Measurements from ENCODE around the gene CBX1. TPM values are rescaled to one million over a fixed set of nuclear protein-coding genes. Genes with fewer than 3 reads are reported as not detected.

Gene CBX1
- total and polyA plus RNA-seq, 3 donors from 2014 or later, result 59.9 to 123 (median 70.1) TPM

DNA sequence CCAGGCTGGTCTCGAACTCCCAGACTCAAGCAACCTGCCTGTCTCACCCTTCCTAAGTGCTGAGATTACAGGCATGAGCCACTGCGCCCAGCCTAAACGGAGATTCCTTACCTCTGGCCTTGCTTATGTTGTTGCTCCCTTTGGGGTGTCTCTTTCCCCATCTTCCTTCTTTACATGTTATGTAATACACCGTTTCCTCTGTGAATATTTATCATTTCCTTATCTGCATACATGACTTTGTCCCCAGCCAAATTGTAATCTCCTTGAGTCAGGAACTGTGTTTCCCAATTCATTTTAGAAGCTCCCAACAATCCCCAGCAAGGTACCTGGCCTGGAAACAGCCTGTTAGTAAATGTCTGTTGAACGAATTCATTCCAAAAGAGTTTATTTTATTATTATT, 79.3 kb downstream of the CBX1 start:
- H3K4me3 ChIP-seq, result no peak overlapping the region
- no peaks in the 10 kb centered on the region for H3K27me3 ChIP-seq
- TF ChIP-seq, protein P1, sequence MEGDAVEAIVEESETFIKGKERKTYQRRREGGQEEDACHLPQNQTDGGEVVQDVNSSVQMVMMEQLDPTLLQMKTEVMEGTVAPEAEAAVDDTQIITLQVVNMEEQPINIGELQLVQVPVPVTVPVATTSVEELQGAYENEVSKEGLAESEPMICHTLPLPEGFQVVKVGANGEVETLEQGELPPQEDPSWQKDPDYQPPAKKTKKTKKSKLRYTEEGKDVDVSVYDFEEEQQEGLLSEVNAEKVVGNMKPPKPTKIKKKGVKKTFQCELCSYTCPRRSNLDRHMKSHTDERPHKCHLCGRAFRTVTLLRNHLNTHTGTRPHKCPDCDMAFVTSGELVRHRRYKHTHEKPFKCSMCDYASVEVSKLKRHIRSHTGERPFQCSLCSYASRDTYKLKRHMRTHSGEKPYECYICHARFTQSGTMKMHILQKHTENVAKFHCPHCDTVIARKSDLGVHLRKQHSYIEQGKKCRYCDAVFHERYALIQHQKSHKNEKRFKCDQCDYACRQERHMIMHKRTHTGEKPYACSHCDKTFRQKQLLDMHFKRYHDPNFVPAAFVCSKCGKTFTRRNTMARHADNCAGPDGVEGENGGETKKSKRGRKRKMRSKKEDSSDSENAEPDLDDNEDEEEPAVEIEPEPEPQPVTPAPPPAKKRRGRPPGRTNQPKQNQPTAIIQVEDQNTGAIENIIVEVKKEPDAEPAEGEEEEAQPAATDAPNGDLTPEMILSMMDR (IDR thresholded peaks at IDR 0.05), result no peak
- no peak for TF ChIP-seq POLR2A (IDR thresholded peaks at IDR 0.05)
- H3K4me1 ChIP-seq, result peaks cover 29% of the 10 kb centered on the region
- DNase-seq, result no peak
- intact Hi-C loops (cut with DNase I; ENCODE audit: low total_unique reads), result no loop called here
- no peaks in the 10 kb centered on the region for H3K9me3 ChIP-seq
- WGBS, 2 donors, result 74 to 75% methylated on average over 5 of the region's 5 CpGs
- no peaks in the 10 kb centered on the region for H3K36me3 ChIP-seq (ENCODE audit: low read depth, missing control alignments)
- H3K27ac ChIP-seq, result no peak overlapping the region

MicroRNAs encoded within 50 kb of the gene (microRNA counts, 767-probe panel; counts per million panel counts)
- 0 to 152 counts per million in 2 donors for microRNA hsa-miR-152

Small RNAs within 50 kb of the gene (microRNA-seq; reads per million reads assigned to microRNA genes)
- 520 to 754 reads per million in 2 donors for gene MIR152 (ENCODE audit: borderline number of aligned reads in 2 of 2, borderline replicate concordance in 1 of 2)

Small RNAs within 50 kb of the gene (small RNA-seq; reads per million reads assigned to genes)
- gene AC004477.2, result 0 reads per million in 2 donors
- 17.9 to 33.2 reads per million in 2 donors for gene MIR152
- gene RNU6-1201P, result 0 to 0.09 reads per million in 2 donors

Other genes starting within 250 kb of the CBX1 start
- 10 to 100 TPM; 18.9 to 23.5 TPM for gene SP2, start 205.2 kb downstream of the CBX1 start, total RNA-seq
- gene SP2, start 205.2 kb downstream of the CBX1 start, polyA plus RNA-seq (ENCODE audit: insufficient read depth, low read depth, low replicate concordance), result 35.0 TPM
- gene PNPO, start 159.9 kb downstream of the CBX1 start, total RNA-seq, result 10 to 100 TPM; 37.5 to 41.7 TPM
- 21.3 TPM for gene PNPO, start 159.9 kb downstream of the CBX1 start, polyA plus RNA-seq (ENCODE audit: insufficient read depth, low read depth, low replicate concordance)
- 1 to 10 TPM in 1 of 2 donors, under 1 TPM in 1; 0.55 to 2.5 TPM for gene PRR15L, start 143.6 kb downstream of the CBX1 start, total RNA-seq
- gene PRR15L, start 143.6 kb downstream of the CBX1 start, polyA plus RNA-seq (ENCODE audit: insufficient read depth, low read depth, low replicate concordance), result 6.2 TPM
- gene CDK5RAP3, start 130.4 kb downstream of the CBX1 start, total RNA-seq, result 100 to 1,000 TPM; 221 to 281 TPM
- 192 TPM for gene CDK5RAP3, start 130.4 kb downstream of the CBX1 start, polyA plus RNA-seq (ENCODE audit: insufficient read depth, low read depth, low replicate concordance)
- gene COPZ2, start 63.7 kb downstream of the CBX1 start, total RNA-seq, result 10 to 100 TPM; 13.2 to 14.7 TPM
- 47.6 TPM for gene COPZ2, start 63.7 kb downstream of the CBX1 start, polyA plus RNA-seq (ENCODE audit: insufficient read depth, low read depth, low replicate concordance)
- 100 to 1,000 TPM; 180 to 199 TPM for gene NFE2L1, start 53.1 kb downstream of the CBX1 start, total RNA-seq
- gene NFE2L1, start 53.1 kb downstream of the CBX1 start, polyA plus RNA-seq (ENCODE audit: insufficient read depth, low read depth, low replicate concordance), result 193 TPM
- 10 to 100 TPM; 20.3 to 23.1 TPM for gene SNX11, start 6.3 kb upstream of the CBX1 start, total RNA-seq
- gene SNX11, start 6.3 kb upstream of the CBX1 start, polyA plus RNA-seq (ENCODE audit: insufficient read depth, low read depth, low replicate concordance), result 23.1 TPM

All from testis (tissue), 3 donors.